Muscle of leg (tissue), 11 donors: ENCODE measurements around the gene BZW2. TPM values are rescaled to one million over a fixed set of nuclear protein-coding genes. Genes with fewer than 3 reads are reported as not detected.

Experiments used
- DNase-seq: peaks from one replicate; pipeline ENCODE4 v3.0.0; 2013
- H3K27ac ChIP-seq: one replicate; pipeline ENCODE4 v1.5.1; 2013; ENCODE audit warnings: mild to moderate bottlenecking, low read length, control low read depth
- H3K27me3 ChIP-seq: one replicate; pipeline ENCODE4 v1.6.1; 2013; ENCODE audit warnings: low read length; ENCODE audit not compliant: control insufficient read depth, insufficient read depth
- H3K36me3 ChIP-seq: one replicate; pipeline ENCODE4 v1.6.1; 2013; ENCODE audit warnings: low read length; ENCODE audit not compliant: control insufficient read depth, insufficient read depth
- H3K4me1 ChIP-seq: one replicate; pipeline ENCODE4 v1.6.1; 2013; ENCODE audit warnings: low read length; ENCODE audit not compliant: control insufficient read depth, insufficient read depth
- H3K4me3 ChIP-seq: one replicate; pipeline ENCODE4 v1.5.1; 2013; ENCODE audit warnings: low read length, control low read depth
- H3K9me3 ChIP-seq: replicated peaks from 2 replicates; pipeline ENCODE4 v1.6.1; 2013; ENCODE audit warnings: low read depth, low read length; ENCODE audit not compliant: control insufficient read depth
- WGBS: methylation state at CpG from one replicate; pipeline ENCODE4 v1.1.5; 2013; ENCODE audit warnings: missing lambda C conversion rate; ENCODE audit not compliant: insufficient coverage; 5-methylcytosine and 5-hydroxymethylcytosine counted together
- polyA plus RNA-seq, 8 donors: library from polyadenylated mRNA; unstranded; fragments of 120-200 nt; gene quantifications; one replicate each; pipeline versions ENCODE4 v1.2.1 to v1.2.3, GENCODE V29; 2013; ENCODE audit warnings: inconsistent platforms in 1 of 8, low replicate concordance in 1 of 8; ENCODE audit not compliant: insufficient read length in 8 of 8, insufficient read depth in 1 of 8
- total RNA-seq: library from RNA; stranded (reverse); fragments of 120-200 nt; gene quantifications from one replicate; pipeline ENCODE4 v1.2.4, GENCODE V29; 2013

The BZW2 gene
- total and polyA plus RNA-seq, 9 donors, result 119 to 186 (median 147) TPM

DNA sequence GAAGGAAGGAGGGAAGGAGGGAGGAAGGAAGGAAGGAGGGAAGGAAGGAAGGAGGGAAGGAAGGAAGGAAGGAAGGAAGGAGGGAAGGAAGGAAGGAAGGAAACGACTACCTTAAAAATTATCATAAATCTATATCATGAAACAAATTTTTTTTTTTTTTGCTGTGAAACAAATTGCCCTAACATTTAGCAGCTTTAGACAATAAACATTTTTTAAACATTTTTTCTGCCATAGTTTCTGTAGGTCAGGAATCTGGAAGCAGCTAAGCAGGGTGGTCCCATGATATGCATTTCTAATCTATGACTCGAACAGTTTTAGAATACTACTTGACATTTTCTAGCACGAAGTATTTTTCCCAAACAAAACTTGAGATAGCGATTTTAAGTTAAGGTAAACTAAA lies 64.7 kb downstream of the BZW2 start:
- H3K27ac ChIP-seq, result no peak overlapping the region
- DNase-seq, result no peak
- peaks cover 6% of the 10 kb centered on the region for H3K36me3 ChIP-seq
- H3K4me3 ChIP-seq, result no peak overlapping the region
- no peaks in the 10 kb centered on the region for H3K27me3 ChIP-seq
- no peaks in the 10 kb centered on the region for H3K9me3 ChIP-seq
- H3K4me1 ChIP-seq, result no peaks in the 10 kb centered on the region
- no CpG with 5 or more reads among the region's 4 CpGs for WGBS

DNA sequence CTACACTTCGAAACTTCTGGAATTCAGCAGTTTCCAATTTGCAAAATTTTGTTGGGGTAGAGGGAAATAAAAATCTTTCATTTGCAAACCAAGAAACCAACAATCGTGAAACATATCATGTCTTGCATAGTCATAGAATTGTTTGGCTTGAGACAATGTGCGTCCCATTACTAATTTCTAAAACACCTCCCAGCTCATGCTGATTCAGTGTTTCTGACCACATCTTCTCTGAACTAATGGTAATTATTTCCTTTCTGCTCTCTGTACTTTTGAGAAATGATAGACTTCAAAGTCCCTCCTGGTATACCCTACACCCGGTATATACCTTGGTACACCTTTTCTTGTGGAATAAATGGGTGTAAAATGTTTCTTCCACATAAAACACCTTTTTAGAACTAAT lies 65.7 kb downstream of the BZW2 start:
- Histone ChIP-seq H3K27ac (no peak overlapping the region), H3K27me3 (no peaks in the 10 kb centered on the region), H3K4me3 (no peak overlapping the region), H3K36me3 (no peaks in the 10 kb centered on the region), H3K9me3 (no peaks in the 10 kb centered on the region), H3K4me1 (no peaks in the 10 kb centered on the region)
- WGBS, result no CpG with 5 or more reads among the region's 4 CpGs
- DNase-seq, result no peak

DNA sequence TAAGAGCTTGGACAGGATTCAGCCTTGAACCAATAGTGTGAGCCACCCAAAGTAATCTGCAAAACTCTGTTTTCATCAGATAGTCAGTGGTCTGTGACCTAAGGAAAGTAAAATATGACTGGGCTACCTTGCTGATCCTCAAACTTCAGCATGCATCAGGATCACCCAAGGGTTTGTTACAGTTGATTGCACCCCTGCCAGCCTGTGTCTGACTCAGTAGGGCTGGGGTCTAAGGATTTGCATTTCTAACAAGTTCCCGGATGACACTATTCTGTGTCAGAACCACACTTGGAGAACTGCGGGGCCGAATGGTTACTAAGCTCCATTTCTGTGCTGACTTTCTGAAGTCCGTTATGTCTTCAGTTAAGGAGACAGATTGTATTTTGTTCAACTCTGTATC lies 66.9 kb downstream of the BZW2 start:
- Histone ChIP-seq H3K27me3 (no peaks in the 10 kb centered on the region), H3K36me3 (no peaks in the 10 kb centered on the region), H3K27ac (no peak overlapping the region), H3K4me1 (no peaks in the 10 kb centered on the region), H3K9me3 (no peaks in the 10 kb centered on the region), H3K4me3 (no peak overlapping the region)
- 100% methylated on average over 4 of the region's 4 CpGs for WGBS
- no peak for DNase-seq

DNA sequence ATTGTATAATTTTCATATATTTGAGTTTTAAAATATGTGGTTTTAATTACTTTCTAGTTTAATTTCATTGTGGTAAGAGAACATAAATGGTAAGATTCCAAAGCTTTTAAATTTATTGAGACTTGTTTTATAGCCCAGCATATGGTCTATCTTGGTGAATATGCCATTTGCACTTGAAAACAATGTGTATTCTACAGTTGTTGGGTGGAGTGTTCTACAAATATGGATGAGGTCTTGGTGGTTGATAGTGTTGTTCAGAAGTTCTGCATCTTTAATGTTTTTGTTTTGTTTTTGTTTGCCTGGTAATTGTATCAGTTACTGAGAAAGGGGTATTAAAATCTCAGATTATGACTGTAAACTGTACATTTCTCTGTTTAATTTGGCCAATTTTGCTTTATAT lies 69.9 kb downstream of the BZW2 start:
- Histone ChIP-seq H3K27ac (no peak overlapping the region), H3K9me3 (no peaks in the 10 kb centered on the region), H3K36me3 (no peaks in the 10 kb centered on the region), H3K27me3 (no peaks in the 10 kb centered on the region), H3K4me3 (no peak overlapping the region), H3K4me1 (no peaks in the 10 kb centered on the region)
- DNase-seq, result no peak

DNA sequence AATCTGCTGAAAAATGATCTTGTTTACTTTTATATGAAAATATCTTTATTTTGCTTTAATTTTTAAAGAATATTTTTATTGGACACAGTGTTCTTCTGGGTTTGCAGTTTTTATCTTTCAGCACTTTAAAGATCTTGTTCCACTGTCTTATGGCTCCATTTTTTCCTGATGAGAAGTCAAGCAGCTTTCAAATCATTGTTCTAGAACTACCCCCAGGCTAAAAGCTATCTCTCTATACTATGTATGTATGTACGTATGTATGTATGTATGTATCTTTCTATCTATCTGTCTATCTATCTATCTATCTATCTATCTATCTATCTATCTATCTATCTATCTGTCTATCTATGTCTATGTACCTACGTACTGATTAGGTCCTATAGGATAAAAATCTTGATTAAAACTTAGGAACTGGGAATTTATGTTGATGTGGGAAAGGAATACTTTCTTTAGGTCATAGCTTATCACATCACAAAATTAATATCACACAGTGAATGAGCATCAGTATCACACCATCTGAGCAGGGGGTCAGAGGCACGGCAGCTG lies 72.2 kb downstream of the BZW2 start:
- no CpG with 5 or more reads among the region's 3 CpGs for WGBS
- no peaks in the 10 kb centered on the region for H3K36me3 ChIP-seq
- no peaks in the 10 kb centered on the region for H3K4me1 ChIP-seq
- H3K9me3 ChIP-seq, result no peaks in the 10 kb centered on the region
- no peaks in the 10 kb centered on the region for H3K27me3 ChIP-seq
- no peak overlapping the region for H3K27ac ChIP-seq
- H3K4me3 ChIP-seq, result no peak overlapping the region
- DNase-seq, result no peak

DNA sequence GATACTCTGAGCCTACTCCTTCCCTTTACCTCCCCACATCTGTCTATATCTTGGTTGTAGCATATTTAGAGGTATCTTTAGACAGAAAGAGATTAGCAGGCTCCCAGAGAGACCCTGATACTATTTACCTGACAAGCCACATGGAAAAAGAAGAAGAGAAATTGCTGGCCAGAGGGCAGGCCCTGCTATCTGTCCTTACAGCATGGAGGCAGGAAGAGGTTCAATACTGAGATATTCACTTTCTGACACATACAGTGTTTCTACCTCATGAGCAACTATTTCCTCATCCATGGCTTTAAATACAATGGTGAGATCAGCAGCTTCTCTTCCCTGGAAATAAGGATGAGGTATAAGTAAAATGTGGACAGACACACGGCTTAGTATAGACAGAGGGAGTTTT lies 73.7 kb downstream of the BZW2 start:
- no peak overlapping the region for H3K4me3 ChIP-seq
- no peak for DNase-seq

DNA sequence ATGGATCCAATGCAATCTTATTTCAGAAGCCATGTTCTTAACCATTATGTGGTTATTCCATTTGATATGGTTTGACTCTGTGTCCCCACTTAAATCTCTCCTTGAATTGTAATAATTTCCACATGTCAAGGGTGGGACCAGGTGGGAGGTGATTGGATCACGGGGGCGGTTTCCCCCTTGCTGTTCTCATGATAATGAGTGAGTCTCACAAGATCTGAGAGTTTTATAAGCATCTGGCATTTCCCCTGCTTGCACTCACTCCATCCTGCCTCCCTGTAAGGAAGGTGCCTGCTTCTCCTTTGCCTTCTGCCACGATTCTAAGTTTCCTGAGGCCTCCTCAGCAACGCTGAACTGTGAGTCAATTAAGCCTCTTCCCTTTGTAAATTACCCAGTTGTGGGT lies 75.6 kb downstream of the BZW2 start:
- Histone ChIP-seq H3K4me3 (no peak overlapping the region), H3K4me1 (no peaks in the 10 kb centered on the region), H3K27me3 (no peaks in the 10 kb centered on the region), H3K36me3 (no peaks in the 10 kb centered on the region), H3K27ac (no peak overlapping the region), H3K9me3 (no peaks in the 10 kb centered on the region)
- no CpG with 5 or more reads among the region's 4 CpGs for WGBS
- DNase-seq, result no peak

More for the DNA sequence above, 73.7 kb downstream of the BZW2 start:
- Histone ChIP-seq H3K36me3 (no peaks in the 10 kb centered on the region), H3K27ac (no peak overlapping the region), H3K9me3 (no peaks in the 10 kb centered on the region), H3K27me3 (no peaks in the 10 kb centered on the region), H3K4me1 (no peaks in the 10 kb centered on the region)
- no CpG with 5 or more reads among the region's 1 CpG for WGBS

DNA sequence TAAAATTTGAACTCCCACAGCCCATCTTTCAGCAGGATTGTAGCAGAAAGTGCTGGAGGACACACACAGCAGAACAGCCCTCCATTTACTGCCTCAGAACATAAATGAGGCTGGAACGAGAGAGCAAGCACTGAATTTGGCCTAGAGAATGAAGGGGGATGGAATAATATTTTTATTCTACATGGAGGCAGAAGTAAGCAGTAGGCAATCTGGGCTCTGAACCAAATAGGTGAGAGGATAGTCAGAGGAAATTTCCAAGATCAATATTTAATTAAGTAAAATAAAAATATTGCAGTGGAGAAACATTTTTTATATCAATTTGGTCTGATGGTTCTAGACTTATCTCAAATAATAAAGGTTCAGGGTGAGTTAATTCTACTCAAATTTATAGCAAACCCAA lies 78.4 kb downstream of the BZW2 start:
- H3K4me1 ChIP-seq, result no peaks in the 10 kb centered on the region
- WGBS, result no CpG with 5 or more reads among the region's 1 CpG

DNA sequence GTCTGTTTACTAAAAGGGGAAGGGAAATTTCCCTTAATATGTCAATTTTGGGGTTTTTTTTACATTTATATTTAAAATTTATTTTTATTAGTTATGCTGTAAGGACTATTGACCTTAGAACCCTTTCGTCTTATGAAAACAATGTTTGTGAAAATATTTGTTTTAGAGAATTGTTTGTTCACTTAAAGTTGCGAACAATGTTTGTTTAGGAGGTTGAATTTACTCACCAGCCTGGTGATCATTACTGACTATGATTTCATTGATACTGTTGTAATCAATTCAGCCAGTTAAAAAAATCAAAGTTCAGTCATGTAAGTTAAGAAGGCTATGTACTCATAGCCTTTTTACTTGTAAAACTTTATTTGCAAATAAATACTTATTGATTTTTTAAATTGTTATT lies 80.2 kb downstream of the BZW2 start:
- DNase-seq, result no peak
- Histone ChIP-seq H3K36me3 (no peaks in the 10 kb centered on the region), H3K27ac (no peak overlapping the region), H3K9me3 (no peaks in the 10 kb centered on the region), H3K4me1 (no peaks in the 10 kb centered on the region), H3K4me3 (no peak overlapping the region), H3K27me3 (no peaks in the 10 kb centered on the region)
- no CpG with 5 or more reads among the region's 2 CpGs for WGBS

More for the DNA sequence above, 78.4 kb downstream of the BZW2 start:
- DNase-seq, result no peak
- Histone ChIP-seq H3K27ac (no peak overlapping the region), H3K4me3 (no peak overlapping the region), H3K27me3 (no peaks in the 10 kb centered on the region), H3K36me3 (no peaks in the 10 kb centered on the region), H3K9me3 (no peaks in the 10 kb centered on the region)

DNA sequence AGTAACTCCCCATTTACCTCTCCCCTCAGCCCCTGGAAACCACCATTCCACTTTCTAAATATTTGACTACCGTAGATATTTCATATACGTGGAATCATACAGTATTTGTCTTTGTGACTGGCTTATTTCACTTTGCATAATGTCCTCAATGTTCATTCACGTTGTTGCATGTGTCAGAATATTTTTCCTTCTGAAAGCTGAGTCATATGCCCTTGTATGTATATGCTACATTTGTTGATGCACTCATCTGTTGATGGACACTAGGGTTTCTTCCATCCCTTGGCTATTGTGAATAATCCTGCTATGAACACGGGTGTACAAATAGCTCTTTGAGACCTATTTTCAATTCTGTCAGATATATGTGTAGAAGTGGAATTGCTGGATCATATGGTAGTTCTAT lies 81.8 kb downstream of the BZW2 start:
- no peak overlapping the region for H3K4me3 ChIP-seq

DNA sequence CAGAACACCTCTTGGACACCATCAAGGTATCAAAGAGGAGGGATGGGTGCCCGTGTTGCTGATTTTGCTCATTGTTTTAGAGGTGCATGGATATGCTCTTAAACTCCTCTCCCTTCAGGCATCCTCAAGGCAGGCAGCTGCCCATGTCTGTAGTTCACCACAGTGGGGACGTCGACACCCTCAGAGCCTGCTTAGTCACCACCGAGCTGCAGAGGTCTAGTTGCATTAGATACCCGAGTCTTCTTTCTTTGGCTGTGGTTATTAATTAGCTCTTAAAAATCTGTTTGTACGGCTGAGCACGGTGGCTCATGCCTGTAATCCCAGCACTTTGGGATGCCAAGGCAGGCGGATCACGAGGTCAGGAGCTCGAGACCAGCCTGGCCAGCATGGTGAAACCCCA lies 82.8 kb downstream of the BZW2 start:
- Histone ChIP-seq H3K9me3 (no peaks in the 10 kb centered on the region), H3K27me3 (no peaks in the 10 kb centered on the region), H3K36me3 (no peaks in the 10 kb centered on the region), H3K4me1 (no peaks in the 10 kb centered on the region), H3K27ac (no peak overlapping the region), H3K4me3 (no peak overlapping the region)
- WGBS, result 60% methylated on average over 1 of the region's 10 CpGs
- no peak for DNase-seq

More for the DNA sequence above, 81.8 kb downstream of the BZW2 start:
- no peaks in the 10 kb centered on the region for H3K4me1 ChIP-seq
- no CpG with 5 or more reads among the region's 4 CpGs for WGBS
- no peaks in the 10 kb centered on the region for H3K36me3 ChIP-seq
- no peak for DNase-seq
- H3K27ac ChIP-seq, result no peak overlapping the region
- H3K27me3 ChIP-seq, result no peaks in the 10 kb centered on the region
- no peaks in the 10 kb centered on the region for H3K9me3 ChIP-seq
